Measurements from ENCODE around the gene RNF17. TPM values are rescaled to one million over a fixed set of nuclear protein-coding genes. Genes with fewer than 3 reads are reported as not detected.

RNF17 gene
- total RNA-seq, 2 donors from 2014 or later, result 0.39 to 1.5 TPM

- no peaks in the 10 kb centered on the region for H3K36me3 Mint-ChIP-seq (ENCODE audit: low read depth)
- no peaks in the 10 kb centered on the region for H3K4me1 Mint-ChIP-seq
- H3K9me3 Mint-ChIP-seq, result no peaks in the 10 kb centered on the region
- peaks cover 11% of the 10 kb centered on the region for H3K27me3 Mint-ChIP-seq
- H3K27ac Mint-ChIP-seq, result no peak overlapping the region
- H3K4me3 Mint-ChIP-seq, result no peak overlapping the region
- ATAC-seq (replicated peaks), result no peak
These were observed 96.8 kb downstream of the RNF17 start for GRCh38 chr13:24860770-24861169.

GRCh38 chr13:24861617-24862362, 97.8 kb downstream of the RNF17 start:
- no peak for ATAC-seq (replicated peaks)
- H3K4me3 Mint-ChIP-seq, result no peak overlapping the region
- H3K27ac Mint-ChIP-seq, result no peak overlapping the region
- no peaks in the 10 kb centered on the region for H3K36me3 Mint-ChIP-seq (ENCODE audit: low read depth)
- H3K9me3 Mint-ChIP-seq, result no peaks in the 10 kb centered on the region
- peaks cover 6% of the 10 kb centered on the region for H3K27me3 Mint-ChIP-seq
- no peaks in the 10 kb centered on the region for H3K4me1 Mint-ChIP-seq

GRCh38 chr13:24863748-24864540, 100.0 kb downstream of the RNF17 start:
- no peak for ATAC-seq (replicated peaks)
- Mint-ChIP-seq H3K4me3 (no peak overlapping the region), H3K9me3 (no peaks in the 10 kb centered on the region), H3K4me1 (no peaks in the 10 kb centered on the region), H3K36me3 (ENCODE audit: low read depth) (no peaks in the 10 kb centered on the region), H3K27ac (no peak overlapping the region), H3K27me3 (peaks cover 8% of the 10 kb centered on the region)

- H3K36me3 Mint-ChIP-seq (ENCODE audit: low read depth), result no peaks in the 10 kb centered on the region
- peaks cover 10% of the 10 kb centered on the region for H3K27me3 Mint-ChIP-seq
- H3K4me1 Mint-ChIP-seq, result no peaks in the 10 kb centered on the region
- no peaks in the 10 kb centered on the region for H3K9me3 Mint-ChIP-seq
- H3K27ac Mint-ChIP-seq, result no peak overlapping the region
- ATAC-seq (replicated peaks), result no peak
- no peak overlapping the region for H3K4me3 Mint-ChIP-seq
These were observed 100.6 kb downstream of the RNF17 start for GRCh38 chr13:24864579-24864978.

GRCh38 chr13:24865163-24865953, 101.4 kb downstream of the RNF17 start:
- H3K4me1 Mint-ChIP-seq, result no peaks in the 10 kb centered on the region
- H3K27me3 Mint-ChIP-seq, result peaks cover 10% of the 10 kb centered on the region
- no peak for ATAC-seq (replicated peaks)
- no peaks in the 10 kb centered on the region for H3K36me3 Mint-ChIP-seq (ENCODE audit: low read depth)
- H3K27ac Mint-ChIP-seq, result no peak overlapping the region
- no peak overlapping the region for H3K4me3 Mint-ChIP-seq
- no peaks in the 10 kb centered on the region for H3K9me3 Mint-ChIP-seq

GRCh38 chr13:24866488-24866887, 102.5 kb downstream of the RNF17 start:
- Mint-ChIP-seq H3K27ac (no peak overlapping the region), H3K36me3 (ENCODE audit: low read depth) (no peaks in the 10 kb centered on the region), H3K27me3 (peaks cover 10% of the 10 kb centered on the region)

GRCh38 chr13:24868874-24869273, 104.9 kb downstream of the RNF17 start:
- Mint-ChIP-seq H3K4me1 (no peaks in the 10 kb centered on the region), H3K36me3 (ENCODE audit: low read depth) (no peaks in the 10 kb centered on the region)

More at GRCh38 chr13:24866488-24866887, 102.5 kb downstream of the RNF17 start:
- ATAC-seq (replicated peaks), result no peak
- Mint-ChIP-seq H3K9me3 (no peaks in the 10 kb centered on the region), H3K4me3 (no peak overlapping the region), H3K4me1 (no peaks in the 10 kb centered on the region)

GRCh38 chr13:24870380-24870760, 106.4 kb downstream of the RNF17 start:
- no peak for ATAC-seq (replicated peaks)
- Mint-ChIP-seq H3K9me3 (no peaks in the 10 kb centered on the region), H3K4me3 (no peak overlapping the region)

More at GRCh38 chr13:24868874-24869273, 104.9 kb downstream of the RNF17 start:
- Mint-ChIP-seq H3K4me3 (no peak overlapping the region), H3K9me3 (no peaks in the 10 kb centered on the region), H3K27me3 (peaks cover 24% of the 10 kb centered on the region), H3K27ac (no peak overlapping the region)
- no peak for ATAC-seq (replicated peaks)

GRCh38 chr13:24875566-24875965, 111.6 kb downstream of the RNF17 start:
- H3K27me3 Mint-ChIP-seq, result peaks cover 26% of the 10 kb centered on the region
- no peak for ATAC-seq (replicated peaks)
- no peaks in the 10 kb centered on the region for H3K9me3 Mint-ChIP-seq
- H3K36me3 Mint-ChIP-seq (ENCODE audit: low read depth), result no peaks in the 10 kb centered on the region
- H3K4me3 Mint-ChIP-seq, result no peak overlapping the region
- H3K4me1 Mint-ChIP-seq, result no peaks in the 10 kb centered on the region
- H3K27ac Mint-ChIP-seq, result no peak overlapping the region

More at GRCh38 chr13:24870380-24870760, 106.4 kb downstream of the RNF17 start:
- Mint-ChIP-seq H3K27me3 (peaks cover 24% of the 10 kb centered on the region), H3K27ac (no peak overlapping the region), H3K4me1 (no peaks in the 10 kb centered on the region), H3K36me3 (ENCODE audit: low read depth) (no peaks in the 10 kb centered on the region)

- H3K36me3 Mint-ChIP-seq (ENCODE audit: low read depth), result no peaks in the 10 kb centered on the region
- H3K4me1 Mint-ChIP-seq, result no peaks in the 10 kb centered on the region
- no peak overlapping the region for H3K27ac Mint-ChIP-seq
- peaks cover 22% of the 10 kb centered on the region for H3K27me3 Mint-ChIP-seq
- no peak overlapping the region for H3K4me3 Mint-ChIP-seq
- ATAC-seq (replicated peaks), result no peak
- no peaks in the 10 kb centered on the region for H3K9me3 Mint-ChIP-seq
These were observed 113.6 kb downstream of the RNF17 start for GRCh38 chr13:24877531-24877930.

- no peak for ATAC-seq (replicated peaks)
- H3K27me3 Mint-ChIP-seq, result peaks cover 17% of the 10 kb centered on the region
- H3K36me3 Mint-ChIP-seq (ENCODE audit: low read depth), result peaks cover under 1% of the 10 kb centered on the region
- H3K4me3 Mint-ChIP-seq, result no peak overlapping the region
- no peaks in the 10 kb centered on the region for H3K9me3 Mint-ChIP-seq
- H3K4me1 Mint-ChIP-seq, result no peaks in the 10 kb centered on the region
- H3K27ac Mint-ChIP-seq, result no peak overlapping the region
These were observed 114.4 kb downstream of the RNF17 start for GRCh38 chr13:24878340-24878739.

GRCh38 chr13:24882665-24883064, 118.7 kb downstream of the RNF17 start:
- no peaks in the 10 kb centered on the region for H3K27me3 Mint-ChIP-seq
- H3K27ac Mint-ChIP-seq, result no peak overlapping the region
- ATAC-seq (replicated peaks), result no peak
- no peak overlapping the region for H3K4me3 Mint-ChIP-seq
- no peaks in the 10 kb centered on the region for H3K4me1 Mint-ChIP-seq
- peaks cover 17% of the 10 kb centered on the region for H3K36me3 Mint-ChIP-seq (ENCODE audit: low read depth)
- no peaks in the 10 kb centered on the region for H3K9me3 Mint-ChIP-seq

GRCh38 chr13:24887759-24888158, 123.8 kb downstream of the RNF17 start:
- no peak for ATAC-seq (replicated peaks)
- Mint-ChIP-seq H3K27ac (no peak overlapping the region), H3K4me1 (no peaks in the 10 kb centered on the region), H3K27me3 (no peaks in the 10 kb centered on the region), H3K4me3 (no peak overlapping the region), H3K9me3 (no peaks in the 10 kb centered on the region), H3K36me3 (ENCODE audit: low read depth) (peaks cover 27% of the 10 kb centered on the region)

GRCh38 chr13:24888291-24888931, 124.4 kb downstream of the RNF17 start:
- peaks cover 29% of the 10 kb centered on the region for H3K36me3 Mint-ChIP-seq (ENCODE audit: low read depth)
- ATAC-seq (replicated peaks), result no peak
- H3K27me3 Mint-ChIP-seq, result no peaks in the 10 kb centered on the region
- H3K4me1 Mint-ChIP-seq, result no peaks in the 10 kb centered on the region
- no peak overlapping the region for H3K27ac Mint-ChIP-seq
- H3K4me3 Mint-ChIP-seq, result no peak overlapping the region
- no peaks in the 10 kb centered on the region for H3K9me3 Mint-ChIP-seq
